ES-I3 (cell line): ENCODE results near the gene RUNX1.

Experiments
- H3K36me3 ChIP-seq: 2 replicates; pipeline ENCODE4 v1.6.1; 2013; ENCODE audit warnings: mild to moderate bottlenecking, low read length, control low read depth, moderate library complexity; ENCODE audit not compliant: insufficient read depth
- H3K4me1 ChIP-seq: 2 replicates; pipeline ENCODE4 v1.6.1; 2013; ENCODE audit warnings: mild to moderate bottlenecking, control low read depth, low read length; ENCODE audit not compliant: insufficient read depth
- H3K9ac ChIP-seq: 2 replicates; pipeline ENCODE4 v1.6.1; 2013; ENCODE audit warnings: low read depth, mild to moderate bottlenecking, low read length, moderate library complexity
- H3K9me3 ChIP-seq: 2 replicates; pipeline ENCODE4 v1.6.1; 2013; ENCODE audit warnings: mild to moderate bottlenecking, low read length, moderate library complexity; ENCODE audit not compliant: control insufficient read depth, insufficient read depth

RUNX1 gene

GRCh38 chr21:34793471-34793870 is 255.6 kb downstream of the RUNX1 start:
- Histone ChIP-seq H3K9ac (no peak overlapping the region), H3K4me1 (peaks cover 6% of the 10 kb centered on the region; the same call in 1 of the 2 replicates), H3K36me3 (no peaks in the 10 kb centered on the region; the same call in 1 of the 2 replicates), H3K9me3 (no peaks in the 10 kb centered on the region)

DNA sequence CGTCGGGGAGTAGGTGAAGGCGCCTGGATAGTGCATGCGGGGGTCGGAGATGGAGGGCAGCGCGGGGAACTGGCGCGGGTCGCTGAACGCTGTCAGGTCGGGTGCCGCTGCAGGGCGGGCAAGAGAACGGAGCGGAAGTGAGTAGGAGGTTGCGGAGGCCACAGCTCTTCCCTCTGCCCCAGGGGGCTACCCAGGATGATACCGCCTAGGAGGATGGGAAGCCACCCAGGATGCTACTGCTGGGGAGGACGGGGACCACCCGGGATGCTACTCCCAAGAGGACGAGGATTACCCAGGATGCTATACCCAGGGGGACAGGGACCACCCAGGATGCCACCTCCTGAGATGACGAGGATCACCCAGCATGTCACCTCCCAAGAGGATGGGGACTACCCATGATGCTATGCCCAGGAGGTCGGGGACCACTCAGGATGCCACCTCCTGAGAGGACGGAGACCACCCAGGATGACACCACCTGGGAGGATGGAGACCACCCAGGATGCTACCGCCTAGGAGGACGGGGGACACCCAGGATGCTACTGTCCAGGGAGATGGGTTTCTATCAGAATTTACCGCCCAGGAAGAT is 256.5 kb downstream of the RUNX1 start:
- H3K36me3 ChIP-seq: no peaks in the 10 kb centered on the region
- H3K9me3 ChIP-seq: no peaks in the 10 kb centered on the region
- H3K4me1 ChIP-seq: peaks cover 6% of the 10 kb centered on the region; the same call in 1 of the 2 replicates
- no peak overlapping the region for H3K9ac ChIP-seq

- Histone ChIP-seq H3K9me3 (no peaks in the 10 kb centered on the region), H3K4me1 (peaks cover 4% of the 10 kb centered on the region; the same call in 1 of the 2 replicates), H3K36me3 (no peaks in the 10 kb centered on the region), H3K9ac (no peak overlapping the region)
Measured at GRCh38 chr21:34791776-34792503, 257.2 kb downstream of the RUNX1 start.

GRCh38 chr21:34790834-34791233 is 258.3 kb downstream of the RUNX1 start:
- Histone ChIP-seq H3K4me1 (no peaks in the 10 kb centered on the region), H3K9me3 (no peaks in the 10 kb centered on the region), H3K36me3 (no peaks in the 10 kb centered on the region), H3K9ac (no peak overlapping the region)

DNA sequence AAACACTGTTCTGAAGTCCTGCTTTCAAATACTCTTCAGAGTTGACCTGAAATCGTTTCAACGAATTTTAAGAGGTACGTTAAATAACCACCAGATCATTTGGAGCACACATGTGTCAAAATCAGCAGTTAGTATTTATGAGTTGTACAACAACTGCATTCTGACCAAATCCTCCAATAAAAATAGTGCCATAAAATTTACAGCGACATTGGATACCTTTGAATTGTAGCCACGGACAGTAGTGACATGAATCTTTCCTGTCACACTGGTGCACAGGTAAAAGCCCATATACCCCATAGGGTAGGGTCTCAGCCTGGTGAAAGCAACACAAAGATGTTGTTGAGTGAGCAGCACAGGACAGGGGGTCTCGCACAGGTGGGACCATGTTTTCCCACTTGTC is 258.8 kb downstream of the RUNX1 start:
- no peak overlapping the region for H3K9ac ChIP-seq
- no peaks in the 10 kb centered on the region for H3K4me1 ChIP-seq
- H3K36me3 ChIP-seq: no peaks in the 10 kb centered on the region
- no peaks in the 10 kb centered on the region for H3K9me3 ChIP-seq

DNA sequence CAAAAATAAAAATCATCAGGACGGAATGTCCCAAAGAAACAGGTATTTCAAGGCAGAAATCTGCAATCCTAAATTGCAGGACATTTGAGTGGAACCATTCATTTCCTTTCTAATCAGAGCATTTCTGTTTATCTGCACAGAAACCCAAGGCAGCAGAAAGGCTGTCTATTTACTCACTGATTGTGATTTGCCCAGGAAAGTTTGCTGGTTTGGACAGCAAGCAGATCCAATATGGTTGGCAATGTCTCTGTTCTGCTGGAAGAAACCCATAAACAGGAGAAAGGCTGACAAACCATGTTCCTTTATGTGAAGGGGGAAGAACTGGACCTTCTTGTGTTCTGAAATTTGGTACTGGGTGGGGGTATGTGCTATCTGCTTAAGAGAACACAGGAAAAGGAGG is 260.2 kb downstream of the RUNX1 start:
- Histone ChIP-seq H3K4me1 (no peaks in the 10 kb centered on the region), H3K9me3 (no peaks in the 10 kb centered on the region), H3K36me3 (no peaks in the 10 kb centered on the region), H3K9ac (no peak overlapping the region)

GRCh38 chr21:34783815-34784214 is 265.3 kb downstream of the RUNX1 start:
- no peaks in the 10 kb centered on the region for H3K9me3 ChIP-seq
- H3K9ac ChIP-seq: no peak overlapping the region
- no peaks in the 10 kb centered on the region for H3K36me3 ChIP-seq
- H3K4me1 ChIP-seq: no peaks in the 10 kb centered on the region

DNA sequence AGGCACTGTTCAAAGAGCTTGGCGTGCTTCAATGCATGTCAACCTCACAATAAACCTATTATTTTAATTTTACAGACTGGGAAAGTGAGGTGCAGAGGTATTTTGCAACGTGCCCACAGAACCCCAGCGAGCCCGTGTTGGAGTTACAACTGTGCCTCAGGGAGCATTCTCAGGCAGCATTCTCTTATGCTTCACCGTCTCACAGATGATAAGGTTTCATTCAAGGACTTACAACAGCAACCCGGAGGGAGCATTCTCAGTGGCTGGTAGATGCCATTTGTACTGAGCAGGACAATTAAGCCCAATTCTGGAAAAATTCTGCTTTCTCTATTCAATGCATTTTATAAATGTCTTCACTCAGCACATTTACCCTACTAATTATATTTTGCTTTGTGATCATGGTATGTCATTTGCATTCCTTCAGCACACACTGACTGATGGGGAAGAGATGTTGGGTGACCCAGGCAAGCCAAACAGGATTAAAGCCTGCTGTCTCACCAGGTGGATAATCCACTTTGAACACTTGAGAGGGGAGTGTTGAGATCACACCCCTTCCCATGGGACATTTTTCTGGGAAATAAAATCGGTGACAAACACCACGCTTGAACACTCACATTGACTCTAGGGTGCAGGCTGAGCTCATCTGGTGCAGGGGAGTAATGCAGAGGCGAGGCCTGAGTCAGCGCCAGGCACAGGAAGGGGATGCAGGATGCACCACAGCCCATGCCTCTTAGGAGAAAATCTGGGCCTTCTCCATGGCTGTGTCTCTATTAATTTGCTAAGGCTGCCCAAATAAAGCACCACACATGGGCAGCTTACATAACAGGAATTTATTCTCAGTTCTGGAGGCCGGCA is 266.4 kb downstream of the RUNX1 start:
- Histone ChIP-seq H3K36me3 (no peaks in the 10 kb centered on the region), H3K4me1 (no peaks in the 10 kb centered on the region), H3K9ac (no peak overlapping the region)

GRCh38 chr21:34781526-34781925 is 267.6 kb downstream of the RUNX1 start:
- Histone ChIP-seq H3K4me1 (no peaks in the 10 kb centered on the region), H3K9ac (no peak overlapping the region)

More for the DNA sequence above, 266.4 kb downstream of the RUNX1 start:
- no peaks in the 10 kb centered on the region for H3K9me3 ChIP-seq

GRCh38 chr21:34779860-34780259 is 269.2 kb downstream of the RUNX1 start:
- Histone ChIP-seq H3K36me3 (no peaks in the 10 kb centered on the region), H3K9me3 (no peaks in the 10 kb centered on the region), H3K9ac (no peak overlapping the region), H3K4me1 (no peaks in the 10 kb centered on the region)

More at GRCh38 chr21:34781526-34781925, 267.6 kb downstream of the RUNX1 start:
- H3K9me3 ChIP-seq: no peaks in the 10 kb centered on the region
- H3K36me3 ChIP-seq: no peaks in the 10 kb centered on the region

DNA sequence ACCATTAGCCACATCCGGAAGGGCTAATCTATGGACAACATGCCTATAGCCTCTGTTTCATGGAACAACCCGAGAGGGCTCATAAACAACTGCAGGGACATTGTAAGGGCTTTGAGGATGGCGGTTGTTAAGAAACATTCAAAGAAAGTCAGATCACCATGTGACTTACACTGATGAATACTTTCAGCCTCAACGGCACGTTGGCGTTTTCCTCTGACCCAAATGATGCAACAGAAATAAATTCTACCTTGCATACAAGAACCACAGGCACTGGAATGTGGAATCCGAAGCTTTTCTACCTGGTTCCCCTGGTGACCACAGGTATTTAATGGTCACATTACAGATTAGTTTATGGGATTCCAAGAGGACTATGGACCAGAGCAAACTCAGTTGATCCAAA is 273.3 kb downstream of the RUNX1 start:
- 0 out of 2 replicates have a peak, but pooled peaks cover 3% of the 10 kb centered on the region for H3K4me1 ChIP-seq
- H3K36me3 ChIP-seq: no peaks in the 10 kb centered on the region
- no peak overlapping the region for H3K9ac ChIP-seq
- no peaks in the 10 kb centered on the region for H3K9me3 ChIP-seq

GRCh38 chr21:34774750-34775149 is 274.4 kb downstream of the RUNX1 start:
- Histone ChIP-seq H3K9me3 (no peaks in the 10 kb centered on the region), H3K36me3 (no peaks in the 10 kb centered on the region), H3K4me1 (0 out of 2 replicates have a peak, but pooled peaks cover 3% of the 10 kb centered on the region), H3K9ac (no peak overlapping the region)

DNA sequence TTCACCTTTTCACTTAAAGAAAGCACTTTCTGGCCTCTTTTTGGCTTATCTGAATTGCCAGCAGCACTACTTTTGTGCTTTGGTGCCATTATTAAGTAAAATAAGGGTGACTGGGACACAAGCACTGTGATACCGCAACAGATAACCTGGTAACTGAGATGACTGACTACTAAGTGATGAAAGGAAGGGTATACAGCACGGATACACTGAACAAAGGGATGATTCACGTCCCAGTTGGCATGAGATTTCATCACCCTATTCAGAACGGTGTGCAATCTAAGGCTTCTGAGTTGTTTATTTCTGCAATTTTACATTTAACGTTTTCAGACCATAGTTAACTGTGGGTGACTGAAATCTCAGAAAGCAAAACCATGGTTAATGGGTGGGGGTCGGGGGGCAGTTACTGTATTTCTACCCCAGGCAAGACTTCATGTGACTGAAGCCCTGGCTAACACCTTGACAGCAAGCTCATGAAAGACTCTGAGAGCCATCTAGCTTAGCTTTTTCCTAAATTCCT is 277.5 kb downstream of the RUNX1 start:
- H3K9ac ChIP-seq: no peak overlapping the region
- no peaks in the 10 kb centered on the region for H3K36me3 ChIP-seq

DNA sequence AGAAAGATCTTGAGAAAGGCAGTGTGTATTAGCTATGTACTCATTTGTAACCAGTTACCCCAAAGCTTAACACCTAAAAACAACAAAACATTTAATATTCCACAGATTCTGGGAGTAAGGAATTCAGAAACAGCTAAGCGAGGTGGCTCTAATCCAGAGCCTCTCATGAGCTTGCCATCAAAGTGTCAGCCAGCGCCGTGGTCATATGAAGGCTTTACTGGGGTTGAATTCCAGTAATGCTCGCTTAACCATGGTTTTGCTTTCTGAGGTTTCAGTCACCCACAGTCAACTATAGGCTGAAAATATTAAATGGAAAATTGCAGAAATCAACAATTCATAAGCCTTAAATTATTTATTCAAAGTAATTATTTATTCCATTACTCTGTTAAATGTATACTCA is 278.5 kb downstream of the RUNX1 start:
- 0 out of 2 replicates have a peak, but pooled peaks cover 3% of the 10 kb centered on the region for H3K4me1 ChIP-seq
- no peaks in the 10 kb centered on the region for H3K9me3 ChIP-seq

More for the DNA sequence above, 277.5 kb downstream of the RUNX1 start:
- no peaks in the 10 kb centered on the region for H3K9me3 ChIP-seq
- 0 out of 2 replicates have a peak, but pooled peaks cover 3% of the 10 kb centered on the region for H3K4me1 ChIP-seq

More for the DNA sequence above, 278.5 kb downstream of the RUNX1 start:
- no peaks in the 10 kb centered on the region for H3K36me3 ChIP-seq
- H3K9ac ChIP-seq: no peak overlapping the region
